GM13977 (cell line): ENCODE measurements around the gene LRRFIP1.

ENCODE experiments used
- DNase-seq: peaks from one replicate; pipeline ENCODE4 v3.0.0; 2012; ENCODE audit warnings: low spot score
- in situ Hi-C: fragments of 300-500 bp; cut with MboI; formaldehyde crosslinking; loops from one replicate; pipeline ENCODE4 v1.12.0; 2022; ENCODE audit warnings: low sequenced_read_pairs, low pct_unique_long_range_greater_than_20kb, mixed read lengths, inconsistent platforms; ENCODE audit not compliant: unreplicated experiment
- TF ChIP-seq, protein P1 (sequence below): IDR thresholded peaks from 2 replicates; pipeline ENCODE4 v1.5.1; 2012; ENCODE audit warnings: mild to moderate bottlenecking, control low read depth; ENCODE audit not compliant: insufficient read depth; ENCODE audit errors: extremely low read depth, missing control alignments

The LRRFIP1 gene

GRCh38 chr2:237657063-237657462 lies 29.7 kb downstream of the LRRFIP1 start:
- no peak for DNase-seq
- TF ChIP-seq, protein P1, sequence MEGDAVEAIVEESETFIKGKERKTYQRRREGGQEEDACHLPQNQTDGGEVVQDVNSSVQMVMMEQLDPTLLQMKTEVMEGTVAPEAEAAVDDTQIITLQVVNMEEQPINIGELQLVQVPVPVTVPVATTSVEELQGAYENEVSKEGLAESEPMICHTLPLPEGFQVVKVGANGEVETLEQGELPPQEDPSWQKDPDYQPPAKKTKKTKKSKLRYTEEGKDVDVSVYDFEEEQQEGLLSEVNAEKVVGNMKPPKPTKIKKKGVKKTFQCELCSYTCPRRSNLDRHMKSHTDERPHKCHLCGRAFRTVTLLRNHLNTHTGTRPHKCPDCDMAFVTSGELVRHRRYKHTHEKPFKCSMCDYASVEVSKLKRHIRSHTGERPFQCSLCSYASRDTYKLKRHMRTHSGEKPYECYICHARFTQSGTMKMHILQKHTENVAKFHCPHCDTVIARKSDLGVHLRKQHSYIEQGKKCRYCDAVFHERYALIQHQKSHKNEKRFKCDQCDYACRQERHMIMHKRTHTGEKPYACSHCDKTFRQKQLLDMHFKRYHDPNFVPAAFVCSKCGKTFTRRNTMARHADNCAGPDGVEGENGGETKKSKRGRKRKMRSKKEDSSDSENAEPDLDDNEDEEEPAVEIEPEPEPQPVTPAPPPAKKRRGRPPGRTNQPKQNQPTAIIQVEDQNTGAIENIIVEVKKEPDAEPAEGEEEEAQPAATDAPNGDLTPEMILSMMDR: no peak
- in situ Hi-C loops: no loop called here

GRCh38 chr2:237660381-237660900 lies 33.1 kb downstream of the LRRFIP1 start:
- DNase-seq: no peak
- in situ Hi-C loops: no loop called here
- TF ChIP-seq, protein P1: no peak

- DNase-seq: no peak
- TF ChIP-seq, protein P1: no peak
- in situ Hi-C loops: no loop called here
Observed at GRCh38 chr2:237661270-237661669, 33.9 kb downstream of the LRRFIP1 start.

DNA sequence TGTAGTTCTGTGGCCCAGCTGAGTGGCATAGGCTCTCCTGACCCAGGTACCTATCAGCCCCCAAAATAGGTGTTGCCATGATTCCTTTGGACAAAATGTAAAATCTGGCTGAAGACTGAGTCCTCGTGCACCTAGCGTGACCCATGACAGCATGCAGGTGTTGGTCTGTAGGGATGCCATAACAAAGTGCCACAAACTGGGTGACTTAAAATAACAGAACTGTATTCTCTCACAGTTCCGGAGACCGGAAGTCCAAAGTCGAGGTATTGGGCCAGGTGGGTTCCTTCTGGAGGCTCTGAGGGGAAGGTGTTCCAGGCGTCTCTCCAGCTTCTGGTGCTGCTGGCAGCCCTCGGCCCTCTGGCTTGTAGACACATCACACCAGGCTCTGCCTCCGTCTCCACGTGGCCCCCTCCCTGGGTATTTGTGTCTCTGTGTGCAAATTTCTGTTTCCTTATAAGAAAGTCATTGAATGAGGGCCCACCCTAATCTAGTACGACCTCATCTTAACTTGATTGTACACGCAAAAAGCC lies 34.5 kb downstream of the LRRFIP1 start:
- TF ChIP-seq, protein P1: no peak

GRCh38 chr2:237662671-237663093 lies 35.3 kb downstream of the LRRFIP1 start:
- in situ Hi-C loops: no loop called here
- DNase-seq: no peak
- TF ChIP-seq, protein P1: no peak

More for the DNA sequence above, 34.5 kb downstream of the LRRFIP1 start:
- DNase-seq: no peak
- in situ Hi-C loops: no loop called here

GRCh38 chr2:237663517-237664110 lies 36.2 kb downstream of the LRRFIP1 start:
- no peak for DNase-seq

More at GRCh38 chr2:237663517-237664110, 36.2 kb downstream of the LRRFIP1 start:
- in situ Hi-C loops: no loop called here
- TF ChIP-seq, protein P1: no peak
